ENCODE results near the gene TBC1D28. TPM values are rescaled to one million over a fixed set of nuclear protein-coding genes. Genes with fewer than 3 reads are reported as not detected.

Gene TBC1D28
- 5.3 TPM for total RNA-seq

GRCh38 chr17:18644291-18644690 is at the start of gene TBC1D28:
TBC1D28 (minus strand) TSS chr17:18644391; CDS start chr17:18641352, 3,039 bp downstream.

GRCh38 chr17:18681767-18682571 is 37.8 kb upstream of the TBC1D28 start, which contains the start of gene FOXO3B:
FOXO3B (minus strand) TSS chr17:18682314; CDS start chr17:18681651, 663 bp downstream.

Small RNA genes within 50 kb of the gene (small RNA-seq; reads per million reads assigned to genes)
- not detected for gene AC026271.2 (ENCODE audit: low replicate concordance)

Other genes with a start within 250 kb of the TBC1D28 start
- not detected for gene LGALS9C, start 167.6 kb downstream of the TBC1D28 start, total RNA-seq
- gene FOXO3B, start 37.9 kb upstream of the TBC1D28 start, total RNA-seq = 33.2 TPM
- gene FBXW10, start 99.7 kb upstream of the TBC1D28 start, total RNA-seq = 0.63 TPM
- 59.2 TPM for gene TVP23B, start 136.8 kb upstream of the TBC1D28 start, total RNA-seq
- 125 TPM for gene PRPSAP2, start 213.7 kb upstream of the TBC1D28 start, total RNA-seq

All from parietal lobe (tissue), 2 donors.